Astrocyte of the spinal cord (primary cell): ENCODE data around the gene SH3BP4.

Experiments
- DNase-seq: peaks from one replicate; pipeline ENCODE4 v3.0.0; 2011; ENCODE audit warnings: low read depth, low spot score
- H3K4me3 ChIP-seq: 2 replicates; pipeline ENCODE4 v1.5.1; 2011; ENCODE audit warnings: low read depth, mild to moderate bottlenecking, low read length, moderate library complexity
- CTCF ChIP-seq: IDR thresholded peaks from 2 replicates; pipeline ENCODE4 v1.5.1; 2012; ENCODE audit warnings: low read depth, mild to moderate bottlenecking, low read length, inconsistent platforms
- in situ Hi-C: cut with HindIII; loops from 2 replicates; pipeline ENCODE4 v1.10.0; 2017; ENCODE audit warnings: low sequenced_read_pairs

The SH3BP4 gene

GRCh38 chr2:235096447-235096846, 144.6 kb downstream of the SH3BP4 start:
- no peak for TF ChIP-seq CTCF
- no peak overlapping the region for H3K4me3 ChIP-seq
- no peak for DNase-seq
- in situ Hi-C loops = no loop called here

GRCh38 chr2:235097196-235097595, 145.4 kb downstream of the SH3BP4 start:
- DNase-seq = no peak
- in situ Hi-C loops = no loop called here
- no peak overlapping the region for H3K4me3 ChIP-seq
- no peak for TF ChIP-seq CTCF

- no peak overlapping the region for H3K4me3 ChIP-seq
- no peak for DNase-seq
- no peak for TF ChIP-seq CTCF
- in situ Hi-C loops = no loop called here
Measured at GRCh38 chr2:235098269-235098668, 146.5 kb downstream of the SH3BP4 start.

- in situ Hi-C loops = no loop called here
- TF ChIP-seq CTCF = no peak
- peak; percentile 36 for DNase-seq
- H3K4me3 ChIP-seq = no peak overlapping the region
Measured at GRCh38 chr2:235098736-235099494, 147.1 kb downstream of the SH3BP4 start.

- no peak overlapping the region for H3K4me3 ChIP-seq
- no peak for DNase-seq
- in situ Hi-C loops = no loop called here
- no peak for TF ChIP-seq CTCF
Measured at GRCh38 chr2:235102896-235103295, 151.1 kb downstream of the SH3BP4 start.
